HCT116 (cell line): Measurements from ENCODE around the gene MPP1. TPM values are rescaled to one million over a fixed set of nuclear protein-coding genes. Genes with fewer than 3 reads are reported as not detected.

Experiments used
- ATAC-seq: fragments of 200-7000 bp; cut with Tn5 transposase; 2 replicates; pipeline ENCODE4 v1.9.1; 2020; ENCODE audit warnings: mild to moderate bottlenecking, moderate library complexity
- BruUV-seq: library from RNA; stranded (reverse); fragments of 400-500 nt; replicated peaks from 2 replicates; lab custom pipeline; 2021; lab: Mats Ljungman, UMichigan
- CTCF ChIA-PET: fragments of 300-600 bp; sonication (Branson Sonifier 250); formaldehyde crosslinking; loops from one replicate; lab custom pipeline; 2021; ENCODE audit warnings: antibody characterized with exemption; lab: Charles Lee
- POLR2A ChIA-PET: fragments of 300-600, 350-600 bp; sonication (Branson Sonifier 250); formaldehyde crosslinking; loops from one replicate; lab custom pipeline; 2021; ENCODE audit warnings: antibody characterized with exemption; lab: Charles Lee
- RAD21 ChIA-PET, 2 experiments: fragments of 300-600 bp; sonication (Branson Sonifier 250); formaldehyde crosslinking; loops; one replicate each; lab custom pipeline; 2023; ENCODE audit warnings: low total read pairs in 2 of 2; ENCODE audit not compliant: uncharacterized antibody in 2 of 2, unreplicated experiment in 2 of 2, low non-redundant PET in 1 of 2; lab: Charles Lee
- DNase-seq: peaks from one replicate; pipeline ENCODE4 v3.0.0-alpha.2; 2010; ENCODE audit warnings: low read depth, low spot score
- H2AFZ ChIP-seq: fragments of 200-600 bp; shearing (Covaris generic), sonication (generic); 2 replicates; pipeline ENCODE4 v1.6.1; 2017; ENCODE audit warnings: low read depth, mixed run types, mixed read lengths, antibody characterized with exemption, low read length; ENCODE audit not compliant: poor library complexity, severe bottlenecking
- H3K27ac ChIP-seq: 2 replicates; pipeline ENCODE4 v1.5.1; 2012; ENCODE audit warnings: low read depth, low read length
- H3K27me3 ChIP-seq: fragments of 200-600 bp; sonication (generic); 2 replicates; pipeline ENCODE4 v1.6.1; 2016; ENCODE audit warnings: mixed run types, low read length, mixed read lengths; ENCODE audit not compliant: insufficient read depth
- H3K36me3 ChIP-seq, 2 experiments: fragments of 200-500 bp in 1 of 2; fragments of 200-600 bp in 1 of 2; sonication (Bioruptor generic) in 1 of 2; sonication (generic) in 1 of 2; 2 replicates each; pipeline versions ENCODE4 v1.5.1 to v1.6.1; 2014 to 2016; ENCODE audit warnings: low read length in 2 of 2, inconsistent platforms in 1 of 2, mixed read lengths in 1 of 2, mixed run types in 1 of 2; ENCODE audit not compliant: insufficient read depth in 2 of 2, control insufficient read depth in 1 of 2
- H3K4me1 ChIP-seq, 2 experiments: fragments of 200-600 bp in 1 of 2; sonication (generic) in 1 of 2; 2 replicates each; pipeline versions ENCODE4 v1.5.1 to v1.6.1; 2012 to 2017; ENCODE audit warnings: low read length in 2 of 2, inconsistent platforms in 1 of 2, mild to moderate bottlenecking in 1 of 2, mixed read lengths in 1 of 2, mixed run types in 1 of 2, moderate library complexity in 1 of 2; ENCODE audit not compliant: insufficient read depth in 2 of 2, control insufficient read depth in 1 of 2
- H3K4me2 ChIP-seq: fragments of 200-600 bp; sonication (generic); 2 replicates; pipeline ENCODE4 v1.6.1; 2017; ENCODE audit warnings: mixed run types, low read length, mixed read lengths
- H3K4me3 ChIP-seq, 2 experiments: fragments of 200-600 bp in 1 of 2; sonication (generic) in 1 of 2; replicated peaks in 1 of 2; 2 replicates each; pipeline ENCODE4 v1.5.1; 2011 to 2016; ENCODE audit warnings: low read length in 2 of 2, control low read depth in 1 of 2, low read depth in 1 of 2, mild to moderate bottlenecking in 1 of 2, mixed read lengths in 1 of 2, mixed run types in 1 of 2
- H3K79me2 ChIP-seq: fragments of 200-600 bp; sonication (generic); 2 replicates; pipeline ENCODE4 v1.6.1; 2017; ENCODE audit warnings: mild to moderate bottlenecking, mixed run types, low read length, moderate library complexity, mixed read lengths; ENCODE audit not compliant: insufficient read depth
- H3K9ac ChIP-seq: fragments of 200-600 bp; sonication (generic); 2 replicates; pipeline ENCODE4 v1.6.1; 2016; ENCODE audit warnings: low read length, mixed read lengths
- H3K9me2 ChIP-seq: fragments of 200-600 bp; sonication (generic), shearing (Covaris generic); 2 replicates; pipeline ENCODE4 v1.6.1; 2017; ENCODE audit warnings: mixed run types, mild to moderate bottlenecking, moderate library complexity; ENCODE audit not compliant: insufficient read depth
- H3K9me3 ChIP-seq, 2 experiments: fragments of 200-500 bp in 1 of 2; fragments of 200-600 bp in 1 of 2; sonication (Bioruptor generic) in 1 of 2; sonication (generic) in 1 of 2; 2 replicates each; pipeline ENCODE4 v1.6.1; 2014 to 2017; ENCODE audit warnings: low read length in 2 of 2, mixed read lengths in 2 of 2, inconsistent platforms in 1 of 2, low read depth in 1 of 2, mild to moderate bottlenecking in 1 of 2, mixed run types in 1 of 2, moderate library complexity in 1 of 2; ENCODE audit not compliant: control insufficient read depth in 1 of 2, insufficient read depth in 1 of 2
- H4K20me1 ChIP-seq: fragments of 200-600 bp; sonication (generic), shearing (Covaris generic); 2 replicates; pipeline ENCODE4 v1.6.1; 2017; ENCODE audit warnings: mixed run types, mild to moderate bottlenecking, moderate library complexity; ENCODE audit not compliant: insufficient read depth
- CEBPB ChIP-seq: IDR thresholded peaks from 2 replicates; pipeline ENCODE4 v1.6.1; 2012; ENCODE audit warnings: low read depth
- CTCF ChIP-seq, 3 experiments: fragments of 200-600 bp in 1 of 3; sonication (generic) in 1 of 3; IDR thresholded peaks in 2 of 3; conservative IDR thresholded peaks in 1 of 3; 2 replicates each; pipeline ENCODE4 v1.5.1; 2012 to 2017; ENCODE audit warnings: low read depth in 2 of 3, low read length in 2 of 3, antibody characterized with exemption in 1 of 3, borderline replicate concordance in 1 of 3, control low read depth in 1 of 3, mild to moderate bottlenecking in 1 of 3, mixed read lengths in 1 of 3, mixed run types in 1 of 3, moderate library complexity in 1 of 3; ENCODE audit not compliant: insufficient read depth in 1 of 3
- EZH2 ChIP-seq: fragments of 200-600 bp; sonication (generic); IDR thresholded peaks from 2 replicates; pipeline ENCODE4 v1.6.1; 2017; ENCODE audit warnings: antibody characterized with exemption, mixed run types
- FOSL1 ChIP-seq: IDR thresholded peaks from 2 replicates; pipeline ENCODE4 v1.6.1; 2012; ENCODE audit warnings: low read depth
- POLR2A ChIP-seq: IDR thresholded peaks from 2 replicates; pipeline ENCODE4 v1.7.0; 2011; ENCODE audit warnings: borderline replicate concordance; ENCODE audit not compliant: insufficient read depth, insufficient read length; ENCODE audit errors: extremely low read depth
- ZBTB33 ChIP-seq: IDR thresholded peaks from 2 replicates; pipeline ENCODE4 v1.6.1; 2011; ENCODE audit warnings: mild to moderate bottlenecking, low read length, moderate library complexity; ENCODE audit not compliant: insufficient replicate concordance; ENCODE audit errors: extremely low read depth
- ZNF274 ChIP-seq: fragments of 200-500 bp; sonication (Bioruptor generic); IDR thresholded peaks from 2 replicates; pipeline ENCODE4 v1.6.1; 2014; ENCODE audit warnings: mild to moderate bottlenecking, low read depth, low read length, inconsistent platforms
- intact Hi-C: fragments of 100-400 bp; cut with micrococcal nuclease; formaldehyde crosslinking; loops from 2 replicates; pipeline ENCODE4 v1.10.0; 2022
- total RNA-seq: library from RNA; stranded (reverse); gene quantifications from one replicate; pipeline ENCODE4 v1.2.1, GENCODE V29; 2021; ENCODE audit not compliant: unreplicated experiment

Gene MPP1
- total RNA-seq, 1 experiment from 2014 or later = 13.1 TPM

- Histone ChIP-seq H4K20me1 (no peaks in the 10 kb centered on the region), H2AFZ (no peak overlapping the region), H3K9me2 (no peaks in the 10 kb centered on the region), H3K4me1 (no peaks in the 10 kb centered on the region), H3K27ac (no peak overlapping the region), H3K27me3 (no peaks in the 10 kb centered on the region), H3K4me3 (no peak overlapping the region), H3K4me2 (no peak overlapping the region), H3K9me3 (no peaks in the 10 kb centered on the region), H3K79me2 (no peaks in the 10 kb centered on the region), H3K36me3 (no peaks in the 10 kb centered on the region), H3K9ac (no peak overlapping the region)
- DNase-seq (no peak), ATAC-seq (no peak)
- intact Hi-C loops = no loop called here
- ChIA-PET POLR2A (no interaction called here), CTCF (no interaction called here), RAD21 (no interaction called here)
- no TSS peak for BruUV-seq
- TF ChIP-seq EZH2 = no peak
- TF ChIP-seq CTCF (IDR thresholded peaks at IDR 0.05 in 2 of 3, conservative IDR thresholded peaks at IDR 0.05 in 1 of 3; ENCODE audit: borderline replicate concordance in 1 of 3, insufficient read depth in 1 of 3, low read depth in 2 of 3, low read length in 2 of 3) = no peak
- TF ChIP-seq ZBTB33 = no peak
- no peak for TF ChIP-seq POLR2A
- no peak for TF ChIP-seq ZNF274
- TF ChIP-seq CEBPB = no peak
- no peak for TF ChIP-seq FOSL1
Measured at GRCh38 chrX:154729439-154729838, 75.8 kb downstream of the MPP1 start.

Other genes with a start within 250 kb of the MPP1 start
- gene CTAG1A, start 220.4 kb downstream of the MPP1 start, total RNA-seq = not detected
- gene CTAG1B, start 186.2 kb downstream of the MPP1 start, total RNA-seq = not detected
- not detected for gene CTAG2, start 151.9 kb downstream of the MPP1 start, total RNA-seq
- gene GAB3, start 54.4 kb downstream of the MPP1 start, total RNA-seq = 0.69 TPM
- 123 TPM for gene DKC1, start 42.6 kb downstream of the MPP1 start, total RNA-seq
- not detected for gene SMIM9, start 29.2 kb upstream of the MPP1 start, total RNA-seq
- gene F8A1, start 80.9 kb upstream of the MPP1 start, total RNA-seq = 28.8 TPM
- gene F8, start 217.2 kb upstream of the MPP1 start, total RNA-seq = 2.6 TPM
- 32.5 TPM for gene FUNDC2, start 221.4 kb upstream of the MPP1 start, total RNA-seq